ENCODE results near the gene CERCAM. TPM values are rescaled to one million over a fixed set of nuclear protein-coding genes. Genes with fewer than 3 reads are reported as not detected.

CERCAM gene
- total RNA-seq, 4 donors from 2014 or later, result 3.7 to 26.2 (median 11.3) TPM

DNA sequence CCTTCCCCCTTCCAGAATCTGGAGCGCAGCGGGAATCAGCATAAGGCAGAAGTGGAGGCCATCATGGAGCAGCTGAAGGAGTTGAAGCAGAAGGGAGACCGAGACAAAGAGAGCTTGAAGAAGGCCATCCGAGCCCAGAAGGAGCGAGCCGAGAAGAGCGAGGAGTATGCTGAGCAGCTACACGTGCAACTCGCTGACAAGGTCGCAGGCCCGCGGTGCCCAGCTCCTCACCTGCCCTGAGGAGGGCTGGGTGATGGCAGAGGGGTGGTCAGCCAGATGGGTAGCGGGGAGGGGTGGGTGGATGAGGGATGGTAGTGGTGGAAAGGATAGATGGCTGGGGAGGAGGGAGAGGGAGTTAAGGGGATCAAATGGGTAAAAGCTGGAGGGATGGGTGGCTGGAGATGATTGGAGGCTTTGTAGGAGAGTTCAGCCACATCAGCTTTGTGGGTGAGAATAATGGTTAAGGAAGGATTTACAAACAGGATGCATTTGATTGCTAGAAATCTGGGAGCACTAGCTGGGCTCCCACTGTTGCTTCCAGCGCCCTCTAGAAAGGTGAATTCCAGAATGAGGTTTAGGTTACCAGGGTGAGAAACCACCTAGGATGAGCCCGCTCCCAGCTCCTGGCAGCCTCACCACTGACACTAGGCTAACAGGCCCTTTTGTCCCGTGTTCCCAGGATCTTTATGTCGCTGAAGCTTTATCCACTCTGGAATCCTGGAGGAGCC is 64.2 kb downstream of the CERCAM start:
- H3K27me3 ChIP-seq, result no peaks in the 10 kb centered on the region
- no peaks in the 10 kb centered on the region for H3K9me3 ChIP-seq
- DNase-seq (ENCODE audit: low spot score in 2 of 2), result no peak
- H3K27ac ChIP-seq, result no peak overlapping the region
- 97% methylated on average over 17 of the region's 17 CpGs for WGBS
- H3K4me3 ChIP-seq, result no peak overlapping the region
- no peak for TF ChIP-seq EP300 (IDR thresholded peaks at IDR 0.05)
- TF ChIP-seq POLR2A (IDR thresholded peaks at IDR 0.05), result no peak
- TF ChIP-seq, protein P1, sequence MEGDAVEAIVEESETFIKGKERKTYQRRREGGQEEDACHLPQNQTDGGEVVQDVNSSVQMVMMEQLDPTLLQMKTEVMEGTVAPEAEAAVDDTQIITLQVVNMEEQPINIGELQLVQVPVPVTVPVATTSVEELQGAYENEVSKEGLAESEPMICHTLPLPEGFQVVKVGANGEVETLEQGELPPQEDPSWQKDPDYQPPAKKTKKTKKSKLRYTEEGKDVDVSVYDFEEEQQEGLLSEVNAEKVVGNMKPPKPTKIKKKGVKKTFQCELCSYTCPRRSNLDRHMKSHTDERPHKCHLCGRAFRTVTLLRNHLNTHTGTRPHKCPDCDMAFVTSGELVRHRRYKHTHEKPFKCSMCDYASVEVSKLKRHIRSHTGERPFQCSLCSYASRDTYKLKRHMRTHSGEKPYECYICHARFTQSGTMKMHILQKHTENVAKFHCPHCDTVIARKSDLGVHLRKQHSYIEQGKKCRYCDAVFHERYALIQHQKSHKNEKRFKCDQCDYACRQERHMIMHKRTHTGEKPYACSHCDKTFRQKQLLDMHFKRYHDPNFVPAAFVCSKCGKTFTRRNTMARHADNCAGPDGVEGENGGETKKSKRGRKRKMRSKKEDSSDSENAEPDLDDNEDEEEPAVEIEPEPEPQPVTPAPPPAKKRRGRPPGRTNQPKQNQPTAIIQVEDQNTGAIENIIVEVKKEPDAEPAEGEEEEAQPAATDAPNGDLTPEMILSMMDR (IDR thresholded peaks at IDR 0.05), result no peak
- no peak for TF ChIP-seq POLR2AphosphoS5 (IDR thresholded peaks at IDR 0.05)
- H3K36me3 ChIP-seq, result peaks cover 97% of the 10 kb centered on the region
- H3K4me1 ChIP-seq, result no peaks in the 10 kb centered on the region

DNA sequence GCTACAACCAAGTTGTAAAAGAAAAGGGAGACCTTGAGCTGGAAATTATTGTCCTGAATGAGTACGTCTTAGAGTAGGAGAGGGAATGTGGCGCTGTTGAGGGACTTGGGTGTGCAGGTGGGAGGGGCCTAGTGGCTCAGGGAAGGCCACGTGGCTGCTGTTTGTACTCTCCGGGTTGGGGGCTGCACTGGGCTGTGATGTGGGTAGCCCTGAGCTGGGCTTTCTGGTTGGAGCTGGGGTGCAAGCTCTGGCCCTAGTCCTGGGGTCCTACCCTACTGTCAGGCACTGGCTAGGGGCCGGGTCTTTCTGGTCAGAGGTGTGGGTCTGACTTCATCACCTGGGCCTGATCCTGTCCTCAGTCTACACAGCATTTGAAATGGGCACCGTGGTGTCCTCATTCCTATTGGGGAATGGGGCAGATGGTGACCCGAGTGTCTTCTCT is 64.8 kb downstream of the CERCAM start:
- 87% methylated on average over 7 of the region's 7 CpGs for WGBS
- Histone ChIP-seq H3K36me3 (peaks cover 99% of the 10 kb centered on the region), H3K4me1 (no peaks in the 10 kb centered on the region)

DNA sequence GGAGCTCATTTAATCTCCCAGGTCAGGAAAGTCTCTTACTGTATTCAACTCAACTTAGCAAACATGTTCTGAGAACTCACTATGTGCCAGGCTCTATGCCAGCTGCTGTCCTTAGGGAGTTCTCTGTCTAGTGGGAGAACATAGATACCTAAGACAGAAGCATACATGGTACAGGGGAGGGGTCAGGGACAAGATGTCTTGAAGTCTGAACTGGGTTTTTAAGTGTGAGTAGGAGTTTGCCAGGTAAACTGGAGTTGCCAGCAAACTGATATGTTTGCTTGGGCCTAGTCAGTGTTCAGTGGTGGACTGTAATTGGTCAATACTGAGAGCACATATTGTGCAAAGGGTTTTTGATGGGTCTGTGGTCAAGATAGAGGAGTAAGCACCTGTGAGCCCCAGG is 65.5 kb downstream of the CERCAM start:
- Histone ChIP-seq H3K36me3 (peaks cover 95% of the 10 kb centered on the region), H3K4me3 (no peak overlapping the region), H3K27me3 (no peaks in the 10 kb centered on the region), H3K9me3 (no peaks in the 10 kb centered on the region), H3K27ac (no peak overlapping the region), H3K4me1 (no peaks in the 10 kb centered on the region)
- no peak for DNase-seq (ENCODE audit: low spot score in 2 of 2)
- no peak for TF ChIP-seq POLR2A (IDR thresholded peaks at IDR 0.05)
- TF ChIP-seq EP300 (IDR thresholded peaks at IDR 0.05), result no peak
- no peak for TF ChIP-seq POLR2AphosphoS5 (IDR thresholded peaks at IDR 0.05)
- TF ChIP-seq, protein P1 (IDR thresholded peaks at IDR 0.05), result no peak

More for the DNA sequence above, 64.8 kb downstream of the CERCAM start:
- no peak overlapping the region for H3K27ac ChIP-seq
- H3K4me3 ChIP-seq, result no peak overlapping the region
- no peak for DNase-seq (ENCODE audit: low spot score in 2 of 2)
- no peaks in the 10 kb centered on the region for H3K27me3 ChIP-seq
- TF ChIP-seq, protein P1 (IDR thresholded peaks at IDR 0.05), result no peak
- no peak for TF ChIP-seq POLR2AphosphoS5 (IDR thresholded peaks at IDR 0.05)
- TF ChIP-seq EP300 (IDR thresholded peaks at IDR 0.05), result no peak
- no peak for TF ChIP-seq POLR2A (IDR thresholded peaks at IDR 0.05)
- H3K9me3 ChIP-seq, result no peaks in the 10 kb centered on the region

Other genes starting within 250 kb of the CERCAM start
- 100 to 1,000 TPM in 3 of 4 donors, 10 to 100 TPM in 1; 86.7 to 136 (median 115) TPM for gene CIZ1, start 229.3 kb upstream of the CERCAM start, total RNA-seq
- 10 to 100 TPM in 2 of 4 donors, 1 to 10 TPM in 2; 4.3 to 18.9 (median 10.1) TPM for gene DNM1, start 217.5 kb upstream of the CERCAM start, total RNA-seq
- gene GOLGA2, start 144.8 kb upstream of the CERCAM start, total RNA-seq, result 100 to 1,000 TPM in 2 of 4 donors, 10 to 100 TPM in 2; 83.5 to 131 (median 99.0) TPM
- gene SWI5, start 144.6 kb upstream of the CERCAM start, total RNA-seq, result 10 to 100 TPM; 21.1 to 35.3 (median 22.2) TPM
- 10 to 100 TPM; 11.6 to 19.9 (median 14.1) TPM for gene TRUB2, start 98.4 kb upstream of the CERCAM start, total RNA-seq
- 100 to 1,000 TPM in 3 of 4 donors, 10 to 100 TPM in 1; 73.3 to 119 (median 106) TPM for gene COQ4, start 98.0 kb upstream of the CERCAM start, total RNA-seq
- gene SLC27A4, start 80.3 kb upstream of the CERCAM start, total RNA-seq, result 10 to 100 TPM; 52.0 to 78.1 (median 63.0) TPM
- 10 to 100 TPM; 30.2 to 37.6 (median 34.0) TPM for gene URM1, start 49.5 kb upstream of the CERCAM start, total RNA-seq
- gene ODF2, start 35.1 kb downstream of the CERCAM start, total RNA-seq, result 10 to 100 TPM; 20.8 to 28.2 (median 24.7) TPM
- 10 to 100 TPM; 27.5 to 39.6 (median 28.5) TPM for gene GLE1, start 83.9 kb downstream of the CERCAM start, total RNA-seq
- 100 to 1,000 TPM; 251 to 476 (median 354) TPM for gene SPTAN1, start 131.7 kb downstream of the CERCAM start, total RNA-seq
- gene DYNC2I2, start 236.0 kb downstream of the CERCAM start, total RNA-seq, result 10 to 100 TPM; 43.5 to 52.4 (median 45.8) TPM

Data from suprapubic skin (tissue), 4 donors.